ENCODE measurements around the gene GBGT1.
A peak's percentile ranks its signal among the peaks of the same experiment; 100 is the strongest.

GBGT1 gene

GRCh38 chr9:133186736-133187135 is 23.0 kb upstream of the GBGT1 start:
- no peak for TF ChIP-seq CTCF (IDR thresholded peaks at IDR 0.05; ENCODE audit: control extremely low read depth, extremely low read depth, low read depth, missing control alignments)
- DNase-seq (ENCODE audit: extremely low spot score): no peak
- ChIA-PET CTCF (interaction anchor here (0.7 to 5.4 kb wide), 27 partner anchors 7 to 319 kb away, joined by 3 to 81 read pairs (median 5); partner anchors contain the start of gene SLC2A6), POLR2A (no interaction called here)

GRCh38 chr9:133184971-133185370 is 21.3 kb upstream of the GBGT1 start:
- CTCF ChIA-PET: interaction anchor here (0.7 to 5.4 kb wide), 11 partner anchors 10 to 302 kb away, joined by 3 to 81 read pairs (median 5); no protein-coding TSS in a partner anchor
- peak; percentile 30 for TF ChIP-seq CTCF (IDR thresholded peaks at IDR 0.05; ENCODE audit: control extremely low read depth, extremely low read depth, low read depth, missing control alignments)
- POLR2A ChIA-PET: no interaction called here
- DNase-seq (ENCODE audit: extremely low spot score): peak; percentile 39

GRCh38 chr9:133182151-133182550 is 18.4 kb upstream of the GBGT1 start:
- no peak for DNase-seq (ENCODE audit: extremely low spot score)
- CTCF ChIA-PET: interaction anchor here (0.9 to 2.7 kb wide), 5 partner anchors 8 to 305 kb away, joined by 4 to 7 read pairs (median 4); no protein-coding TSS in a partner anchor
- POLR2A ChIA-PET: no interaction called here
- TF ChIP-seq CTCF (IDR thresholded peaks at IDR 0.05; ENCODE audit: control extremely low read depth, extremely low read depth, low read depth, missing control alignments): no peak

GRCh38 chr9:133181561-133181960 is 17.8 kb upstream of the GBGT1 start:
- ChIA-PET POLR2A (no interaction called here), CTCF (interaction anchor here (0.8 to 3.1 kb wide), 11 partner anchors 12 to 315 kb away, joined by 3 to 18 read pairs (median 4); no protein-coding TSS in a partner anchor)
- no peak for TF ChIP-seq CTCF (IDR thresholded peaks at IDR 0.05; ENCODE audit: control extremely low read depth, extremely low read depth, low read depth, missing control alignments)
- DNase-seq (ENCODE audit: extremely low spot score): no peak

- DNase-seq (ENCODE audit: extremely low spot score): no peak
- ChIA-PET CTCF (interaction anchor here (0.7 to 3.1 kb wide), 14 partner anchors 9 to 315 kb away, joined by 3 to 18 read pairs (median 4); no protein-coding TSS in a partner anchor), POLR2A (no interaction called here)
- TF ChIP-seq CTCF (IDR thresholded peaks at IDR 0.05; ENCODE audit: control extremely low read depth, extremely low read depth, low read depth, missing control alignments): no peak
Measured at GRCh38 chr9:133180953-133181352, 17.2 kb upstream of the GBGT1 start.

GRCh38 chr9:133173056-133173455 is 9.3 kb upstream of the GBGT1 start:
- ChIA-PET POLR2A (no interaction called here), CTCF (interaction anchor here (0.6 to 9.7 kb wide), 5 partner anchors 10 to 69 kb away, joined by 3 to 81 read pairs (median 5); no protein-coding TSS in a partner anchor)
- TF ChIP-seq CTCF (IDR thresholded peaks at IDR 0.05; ENCODE audit: control extremely low read depth, extremely low read depth, low read depth, missing control alignments): no peak
- DNase-seq (ENCODE audit: extremely low spot score): no peak
